PFSK-1 (cell line): Measurements from ENCODE around the gene ABCA1.
A peak's percentile ranks its signal among the peaks of the same experiment; 100 is the strongest.

Source experiments
- FOXP2 ChIP-seq: optimal IDR thresholded peaks from 2 replicates; pipeline ENCODE3; 2011; ENCODE audit warnings: borderline replicate concordance, control low read depth, inconsistent platforms; ENCODE audit not compliant: insufficient read depth; ENCODE audit errors: extremely low read length, extremely low read depth
- POLR2AphosphoS5 ChIP-seq: IDR thresholded peaks from 2 replicates; pipeline ENCODE4 v1.6.1; 2012; ENCODE audit warnings: low read depth, mild to moderate bottlenecking, control low read depth, low read length, moderate library complexity
- SIN3A ChIP-seq: IDR thresholded peaks from 2 replicates; pipeline ENCODE4 v1.6.1; 2012; ENCODE audit warnings: mild to moderate bottlenecking, low read length, moderate library complexity, borderline replicate concordance; ENCODE audit not compliant: insufficient read depth
- TAF1 ChIP-seq: IDR thresholded peaks from 2 replicates; pipeline ENCODE4 v1.6.1; 2012; ENCODE audit warnings: low read length, control low read depth, borderline replicate concordance; ENCODE audit not compliant: insufficient read depth
- TF ChIP-seq, protein P1 (sequence below), 2 experiments: IDR thresholded peaks; 2 replicates each; pipeline versions ENCODE4 v1.6.1 to v1.8.0; 2011 to 2012; ENCODE audit warnings: low read depth in 2 of 2, low read length in 2 of 2, control low read depth in 1 of 2, inconsistent platforms in 1 of 2, mild to moderate bottlenecking in 1 of 2, moderate library complexity in 1 of 2; ENCODE audit not compliant: insufficient read depth in 1 of 2

ABCA1 gene

DNA sequence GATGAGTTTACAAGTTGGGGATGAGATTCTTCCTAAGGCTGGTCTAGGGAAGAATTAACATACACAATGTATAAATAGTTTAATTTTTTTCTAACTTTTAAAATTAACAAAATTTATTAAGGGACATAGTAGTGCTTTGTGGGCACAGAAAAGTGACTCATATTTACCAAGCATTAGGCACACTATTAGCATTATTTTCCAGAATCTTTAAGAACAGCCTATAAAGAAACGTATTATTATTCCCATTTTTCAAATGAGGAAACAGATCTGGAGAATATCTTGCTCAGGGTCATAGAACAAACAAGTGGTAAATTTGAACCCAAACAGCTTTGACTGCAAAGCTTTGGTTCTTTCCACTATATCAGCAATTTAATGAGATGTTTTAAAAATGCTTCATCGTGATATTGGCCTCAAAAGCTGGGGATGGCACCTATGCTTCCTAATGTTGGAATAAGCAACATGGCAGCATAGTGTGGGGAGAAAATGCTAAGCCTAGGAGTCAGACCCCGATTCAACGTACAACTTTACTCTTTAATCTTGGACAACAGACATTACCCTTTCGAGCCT, 55.9 kb downstream of the ABCA1 start:
- TF ChIP-seq POLR2AphosphoS5 (no peak), TAF1 (no peak), FOXP2 (no peak), SIN3A (no peak)
- TF ChIP-seq, protein P1, sequence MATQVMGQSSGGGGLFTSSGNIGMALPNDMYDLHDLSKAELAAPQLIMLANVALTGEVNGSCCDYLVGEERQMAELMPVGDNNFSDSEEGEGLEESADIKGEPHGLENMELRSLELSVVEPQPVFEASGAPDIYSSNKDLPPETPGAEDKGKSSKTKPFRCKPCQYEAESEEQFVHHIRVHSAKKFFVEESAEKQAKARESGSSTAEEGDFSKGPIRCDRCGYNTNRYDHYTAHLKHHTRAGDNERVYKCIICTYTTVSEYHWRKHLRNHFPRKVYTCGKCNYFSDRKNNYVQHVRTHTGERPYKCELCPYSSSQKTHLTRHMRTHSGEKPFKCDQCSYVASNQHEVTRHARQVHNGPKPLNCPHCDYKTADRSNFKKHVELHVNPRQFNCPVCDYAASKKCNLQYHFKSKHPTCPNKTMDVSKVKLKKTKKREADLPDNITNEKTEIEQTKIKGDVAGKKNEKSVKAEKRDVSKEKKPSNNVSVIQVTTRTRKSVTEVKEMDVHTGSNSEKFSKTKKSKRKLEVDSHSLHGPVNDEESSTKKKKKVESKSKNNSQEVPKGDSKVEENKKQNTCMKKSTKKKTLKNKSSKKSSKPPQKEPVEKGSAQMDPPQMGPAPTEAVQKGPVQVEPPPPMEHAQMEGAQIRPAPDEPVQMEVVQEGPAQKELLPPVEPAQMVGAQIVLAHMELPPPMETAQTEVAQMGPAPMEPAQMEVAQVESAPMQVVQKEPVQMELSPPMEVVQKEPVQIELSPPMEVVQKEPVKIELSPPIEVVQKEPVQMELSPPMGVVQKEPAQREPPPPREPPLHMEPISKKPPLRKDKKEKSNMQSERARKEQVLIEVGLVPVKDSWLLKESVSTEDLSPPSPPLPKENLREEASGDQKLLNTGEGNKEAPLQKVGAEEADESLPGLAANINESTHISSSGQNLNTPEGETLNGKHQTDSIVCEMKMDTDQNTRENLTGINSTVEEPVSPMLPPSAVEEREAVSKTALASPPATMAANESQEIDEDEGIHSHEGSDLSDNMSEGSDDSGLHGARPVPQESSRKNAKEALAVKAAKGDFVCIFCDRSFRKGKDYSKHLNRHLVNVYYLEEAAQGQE (IDR thresholded peaks at IDR 0.05; ENCODE audit: insufficient read depth in 1 of 2, low read depth in 2 of 2, low read length in 2 of 2), result no peak

DNA sequence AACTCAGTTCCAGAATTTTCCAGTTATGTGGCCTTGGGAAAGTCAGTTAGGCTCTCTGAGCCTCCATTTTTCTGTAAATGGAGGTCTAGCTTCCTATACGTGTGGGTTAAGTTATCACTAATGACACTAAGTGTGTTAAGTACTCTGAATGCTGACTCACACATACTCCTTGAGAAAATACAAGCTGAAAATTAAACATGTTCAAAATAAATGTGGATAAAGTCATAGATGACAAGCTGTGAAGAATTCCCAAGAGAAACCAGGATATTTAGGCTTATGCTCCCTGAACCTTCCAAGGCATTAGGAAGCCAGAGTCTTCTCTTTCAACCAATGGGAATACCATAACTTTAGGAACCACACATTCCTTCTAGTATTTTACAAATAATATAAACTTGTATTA, 58.1 kb downstream of the ABCA1 start:
- no peak for TF ChIP-seq SIN3A
- TF ChIP-seq, protein P1 (IDR thresholded peaks at IDR 0.05; ENCODE audit: insufficient read depth in 1 of 2, low read depth in 2 of 2, low read length in 2 of 2), result no peak
- no peak for TF ChIP-seq POLR2AphosphoS5
- TF ChIP-seq TAF1, result no peak
- TF ChIP-seq FOXP2, result no peak

DNA sequence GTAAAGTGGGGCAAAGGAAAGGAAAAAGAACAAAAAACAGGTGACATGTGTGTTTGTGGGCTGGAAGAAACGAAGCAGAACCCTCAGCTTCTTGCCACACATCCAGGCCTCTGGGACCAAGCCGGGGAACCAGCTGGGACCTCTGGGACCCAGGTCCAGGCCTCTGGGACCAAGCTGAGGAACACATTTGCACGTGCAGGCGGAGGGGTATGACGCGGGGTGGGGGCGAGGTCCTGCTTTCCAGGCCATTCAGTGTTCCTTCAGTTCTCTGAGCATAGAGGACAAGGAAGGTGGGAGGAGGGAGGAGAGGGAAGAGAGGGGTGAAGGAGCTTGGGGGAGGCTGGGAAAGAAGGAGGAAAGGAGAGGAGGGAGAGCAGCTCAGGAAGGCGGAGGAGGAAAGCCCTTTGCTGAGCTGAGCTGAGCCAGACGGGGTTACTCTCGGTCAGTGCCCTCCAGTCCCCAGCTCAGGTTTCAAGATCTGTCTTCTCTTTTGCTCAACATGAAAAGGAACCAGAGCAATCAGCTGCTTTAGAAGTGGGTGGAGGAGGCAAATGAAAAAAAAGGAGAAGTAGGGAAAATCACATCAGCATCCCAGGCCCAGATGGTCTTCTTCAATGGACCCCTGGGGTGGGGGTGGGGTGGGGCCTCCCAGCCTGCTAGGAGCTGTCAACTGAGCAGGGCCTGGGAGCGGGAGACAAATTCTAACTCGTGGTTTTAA, 59.1 kb downstream of the ABCA1 start:
- no peak for TF ChIP-seq TAF1
- TF ChIP-seq SIN3A, result no peak
- TF ChIP-seq FOXP2, result peak; percentile 25
- TF ChIP-seq POLR2AphosphoS5, result no peak

DNA sequence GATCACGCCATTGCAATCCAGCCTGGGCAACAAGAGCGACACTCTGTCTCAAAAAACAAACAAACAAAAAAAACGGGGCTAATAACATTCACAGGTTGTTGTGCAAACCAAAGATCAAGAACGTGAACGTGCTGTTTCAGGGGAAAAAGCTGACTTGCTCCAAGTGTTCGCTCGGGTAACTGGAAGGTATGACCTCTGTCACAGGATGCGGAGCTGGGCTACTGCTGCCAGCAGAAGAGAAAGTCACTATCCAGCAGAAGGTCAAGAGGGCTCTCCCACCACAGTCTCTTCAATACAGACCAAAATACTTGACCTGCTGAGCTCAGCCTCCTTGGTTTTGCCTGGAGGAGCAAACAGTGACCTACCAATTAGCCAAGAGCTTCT, 59.7 kb downstream of the ABCA1 start:
- no peak for TF ChIP-seq POLR2AphosphoS5
- no peak for TF ChIP-seq FOXP2
- TF ChIP-seq, protein P1 (IDR thresholded peaks at IDR 0.05; ENCODE audit: insufficient read depth in 1 of 2, low read depth in 2 of 2, low read length in 2 of 2), result no peak
- TF ChIP-seq TAF1, result no peak
- TF ChIP-seq SIN3A, result no peak

DNA sequence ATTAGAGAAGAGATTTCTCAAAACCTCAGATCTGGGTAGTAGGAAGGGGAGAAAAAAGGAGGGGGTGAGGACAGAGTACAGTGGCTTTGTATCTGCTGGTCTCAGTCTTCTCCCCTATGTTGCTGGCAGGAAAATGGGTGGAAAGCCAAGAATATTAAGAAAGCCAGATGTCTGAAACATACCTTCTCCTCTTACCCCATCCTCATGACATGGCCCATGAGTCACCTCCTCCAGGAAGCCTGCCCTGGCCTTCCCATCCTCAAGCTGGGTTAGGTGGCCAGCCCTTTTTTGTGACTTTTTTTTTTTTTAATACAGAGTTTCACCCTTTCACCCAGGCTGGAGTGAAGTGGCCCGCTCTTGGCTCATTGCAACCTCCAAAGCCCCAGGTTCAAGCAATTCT, 61.8 kb downstream of the ABCA1 start:
- TF ChIP-seq POLR2AphosphoS5 (no peak), TAF1 (no peak)
- TF ChIP-seq, protein P1 (IDR thresholded peaks at IDR 0.05; ENCODE audit: insufficient read depth in 1 of 2, low read depth in 2 of 2, low read length in 2 of 2), result no peak
